HG02885 (cell line): ENCODE measurements around the gene TAPBPL.
"Not testable (repeated sequence)": the region's sequence is repeated elsewhere in the genome, so short reads cannot be mapped to it uniquely, and the experiment has no call there.

Experiments used
- ATAC-seq: cut with Tn5 transposase; IDR thresholded peaks from one replicate; pipeline ENCODE4 v1.9.1; 2021; ENCODE audit warnings: mild to moderate bottlenecking; ENCODE audit not compliant: unreplicated experiment, poor library complexity

Gene TAPBPL, protein sequence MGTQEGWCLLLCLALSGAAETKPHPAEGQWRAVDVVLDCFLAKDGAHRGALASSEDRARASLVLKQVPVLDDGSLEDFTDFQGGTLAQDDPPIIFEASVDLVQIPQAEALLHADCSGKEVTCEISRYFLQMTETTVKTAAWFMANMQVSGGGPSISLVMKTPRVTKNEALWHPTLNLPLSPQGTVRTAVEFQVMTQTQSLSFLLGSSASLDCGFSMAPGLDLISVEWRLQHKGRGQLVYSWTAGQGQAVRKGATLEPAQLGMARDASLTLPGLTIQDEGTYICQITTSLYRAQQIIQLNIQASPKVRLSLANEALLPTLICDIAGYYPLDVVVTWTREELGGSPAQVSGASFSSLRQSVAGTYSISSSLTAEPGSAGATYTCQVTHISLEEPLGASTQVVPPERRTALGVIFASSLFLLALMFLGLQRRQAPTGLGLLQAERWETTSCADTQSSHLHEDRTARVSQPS

GRCh38 chr12:6451348-6452244, at the start of gene TAPBPL:
Gene TAPBPL (plus strand): TSS chr12:6452042. CDS start chr12:6452249, 207 bp downstream.
- ATAC-seq: no peak

DNA sequence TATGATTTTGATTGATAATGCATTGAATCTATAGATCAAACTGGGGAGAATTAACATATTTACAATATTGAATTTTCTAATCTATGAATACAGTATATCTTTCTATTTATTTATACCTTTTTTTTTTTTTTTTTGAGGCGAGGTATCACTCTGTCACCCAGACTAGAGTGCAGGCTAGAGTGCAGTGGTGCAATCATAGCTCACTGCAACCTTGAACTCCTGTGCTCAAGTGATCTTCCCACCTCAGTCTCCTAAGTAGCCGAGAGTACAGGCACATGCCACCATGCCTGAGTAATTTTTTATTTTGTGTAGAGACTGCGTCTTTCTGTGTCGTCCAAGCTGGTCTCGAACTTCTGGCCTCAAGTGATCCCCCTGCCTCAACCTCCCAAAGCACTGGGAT, 47.5 kb upstream of the TAPBPL start:
- no peak for ATAC-seq

- ATAC-seq: no peak
These were observed 45.9 kb upstream of the TAPBPL start for GRCh38 chr12:6405963-6406362.

- no peak for ATAC-seq
These were observed 44.4 kb upstream of the TAPBPL start for GRCh38 chr12:6407236-6407954.

DNA sequence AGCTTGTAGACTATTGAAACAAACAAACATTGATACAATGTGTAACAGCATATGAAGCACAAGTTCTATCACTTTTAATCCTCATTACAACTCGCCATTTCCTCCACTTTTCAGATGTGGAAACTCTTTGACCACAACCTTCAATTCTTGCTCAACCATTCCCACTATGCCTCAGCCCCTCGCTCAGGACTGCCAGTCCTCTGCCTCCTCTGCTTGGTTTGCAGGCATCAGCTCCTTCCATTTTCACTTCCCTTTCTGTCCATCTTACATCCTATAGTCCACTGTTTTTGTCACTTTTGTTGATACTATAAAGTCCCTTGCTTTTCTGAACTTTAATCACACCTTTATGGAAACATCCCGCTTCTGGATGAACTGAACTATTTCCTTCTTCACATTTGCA, 35.2 kb upstream of the TAPBPL start:
- ATAC-seq: no peak

DNA sequence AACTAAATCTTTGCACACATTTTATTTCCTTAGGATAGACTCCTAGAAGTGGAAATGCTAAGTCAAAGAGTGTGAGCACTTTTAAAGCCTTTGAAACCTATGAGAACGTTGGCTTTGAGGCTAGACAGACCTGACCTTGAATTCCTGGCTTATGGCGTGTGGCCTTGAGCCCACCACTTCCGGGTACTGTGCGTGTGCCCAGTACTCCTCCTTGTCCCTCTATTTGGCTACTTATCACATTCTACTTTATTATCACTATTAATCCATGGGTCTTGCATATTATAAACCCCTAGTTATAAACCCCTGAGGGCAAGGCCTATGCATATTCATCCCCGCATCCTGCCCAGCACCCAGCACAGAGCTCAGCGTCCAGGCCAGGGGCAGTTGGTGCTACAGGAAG, 33.0 kb upstream of the TAPBPL start:
- ATAC-seq: no peak

- no peak for ATAC-seq
These were observed 31.5 kb upstream of the TAPBPL start for GRCh38 chr12:6420364-6420763.

- peak; percentile 46 for ATAC-seq
These were observed 28.4 kb upstream of the TAPBPL start for GRCh38 chr12:6423267-6424007.

DNA sequence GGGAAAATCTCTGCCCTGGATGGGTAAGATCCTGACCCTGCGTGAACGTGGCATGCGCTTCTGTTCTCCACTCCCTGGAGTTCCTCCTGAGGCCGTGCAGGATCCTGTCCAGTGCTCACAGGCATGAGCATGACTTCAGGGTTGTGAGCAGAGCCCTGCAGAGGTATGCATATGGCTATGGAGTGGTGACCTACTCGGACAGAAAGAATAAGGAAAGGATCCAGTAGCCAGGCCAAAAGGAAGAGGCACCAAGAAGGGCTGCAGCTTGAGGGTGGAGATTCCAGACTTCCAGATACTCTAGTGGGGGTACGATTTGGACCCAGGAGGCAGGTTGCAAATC, 27.9 kb upstream of the TAPBPL start:
- no peak for ATAC-seq

DNA sequence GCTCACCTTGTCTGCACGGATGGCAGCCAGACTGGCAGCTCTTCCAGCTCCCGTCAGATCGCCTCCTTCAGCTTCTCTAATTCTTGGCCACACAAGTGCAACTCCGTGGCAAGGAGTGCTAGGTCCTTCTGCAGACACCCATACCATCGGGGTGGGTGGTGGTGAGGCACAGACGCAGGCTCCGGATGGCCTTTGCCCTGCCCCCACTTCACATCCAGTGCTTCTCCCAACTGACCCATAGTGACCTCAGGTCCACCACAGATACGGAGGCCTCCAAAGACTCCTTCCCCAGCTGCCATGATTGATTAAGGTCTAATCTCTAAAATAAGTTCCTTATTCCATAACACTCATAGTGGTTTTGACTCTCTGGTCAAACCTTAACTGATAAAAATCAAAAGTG, 27.0 kb upstream of the TAPBPL start:
- ATAC-seq: no peak

DNA sequence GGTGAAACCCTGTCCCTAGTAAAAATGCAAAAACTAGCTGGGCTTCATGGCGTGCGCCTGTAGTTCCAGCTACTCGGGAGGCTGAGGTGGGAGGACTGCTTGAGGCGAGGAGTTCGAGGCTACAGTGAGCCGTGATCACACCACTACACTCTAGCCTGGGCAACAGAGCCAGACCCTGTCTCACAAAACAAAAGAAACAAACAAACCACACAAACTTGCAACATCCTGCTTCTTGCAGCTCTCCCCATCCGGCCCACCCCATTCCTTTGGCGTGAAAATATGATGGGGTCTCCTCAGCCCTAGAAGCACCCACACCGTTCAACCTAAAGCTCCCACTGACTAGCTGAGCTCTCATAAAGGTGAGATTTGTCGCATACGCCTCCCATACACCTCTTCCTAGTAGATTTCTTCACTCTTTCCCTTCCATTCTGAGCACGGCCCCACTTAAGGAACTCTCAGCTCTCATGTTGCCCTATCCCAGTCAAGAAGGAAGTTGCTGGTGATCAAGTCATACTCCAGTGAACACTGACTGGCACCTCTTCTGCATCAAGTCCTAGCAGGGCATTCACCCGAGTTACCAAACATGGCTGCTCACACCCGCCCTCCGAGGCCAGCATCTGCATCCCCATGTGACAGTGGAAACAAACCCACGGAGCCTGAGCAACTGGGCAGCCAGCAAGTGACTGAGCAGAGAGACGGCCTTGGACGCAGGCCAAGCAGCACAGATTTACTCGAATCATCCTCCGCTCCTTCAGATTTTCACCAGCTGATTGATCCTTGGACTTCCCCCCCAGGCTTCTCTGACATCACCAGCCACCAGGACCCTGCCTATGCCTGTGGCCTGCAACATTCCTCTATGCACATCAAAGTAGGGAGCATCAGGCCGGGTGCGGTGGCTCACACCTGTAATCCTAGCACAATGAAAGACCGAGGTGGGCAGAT, 26.0 kb upstream of the TAPBPL start:
- no peak for ATAC-seq

DNA sequence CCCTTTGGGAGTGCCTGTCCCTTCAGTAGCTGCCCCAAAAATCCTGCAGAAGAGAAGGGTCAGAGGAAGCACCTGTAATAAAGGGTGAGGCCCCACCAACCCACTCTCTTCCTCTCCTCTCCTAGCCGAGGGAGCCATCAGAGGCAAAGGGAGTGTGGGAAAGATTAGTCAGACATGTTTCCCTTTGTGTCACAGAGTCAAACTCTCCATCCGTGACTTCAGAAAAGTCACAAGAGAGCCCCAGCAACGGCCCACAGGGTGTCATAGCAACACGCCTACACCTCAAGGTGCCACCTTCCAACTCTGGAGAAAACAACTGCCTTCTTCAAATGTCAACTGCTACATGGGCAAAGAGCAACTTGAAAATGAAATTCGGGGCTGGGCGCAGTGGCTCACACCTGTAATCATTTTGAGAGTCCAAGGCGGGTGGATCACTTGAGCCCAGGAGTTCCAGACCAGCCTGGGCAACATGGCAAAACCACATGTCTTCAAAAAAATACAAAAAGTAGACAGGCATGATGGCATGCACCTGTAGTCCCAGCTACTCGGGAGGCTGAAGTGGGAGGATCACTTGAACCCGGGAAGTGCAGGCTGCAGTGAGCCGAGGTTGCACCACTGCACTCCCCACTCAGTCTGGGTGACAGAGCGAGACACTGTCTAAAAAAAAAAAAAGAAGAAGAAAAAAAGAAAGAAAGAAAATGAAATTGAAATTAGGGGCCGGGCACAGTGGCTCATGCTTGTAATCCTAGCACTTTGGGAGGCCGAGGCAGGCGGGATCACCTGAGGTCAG, 24.8 kb upstream of the TAPBPL start:
- peak; percentile 71 for ATAC-seq

GRCh38 chr12:6427796-6428195, 24.0 kb upstream of the TAPBPL start:
- ATAC-seq: not testable (repeated sequence)

GRCh38 chr12:6428326-6428725, 23.5 kb upstream of the TAPBPL start:
- ATAC-seq: no peak

DNA sequence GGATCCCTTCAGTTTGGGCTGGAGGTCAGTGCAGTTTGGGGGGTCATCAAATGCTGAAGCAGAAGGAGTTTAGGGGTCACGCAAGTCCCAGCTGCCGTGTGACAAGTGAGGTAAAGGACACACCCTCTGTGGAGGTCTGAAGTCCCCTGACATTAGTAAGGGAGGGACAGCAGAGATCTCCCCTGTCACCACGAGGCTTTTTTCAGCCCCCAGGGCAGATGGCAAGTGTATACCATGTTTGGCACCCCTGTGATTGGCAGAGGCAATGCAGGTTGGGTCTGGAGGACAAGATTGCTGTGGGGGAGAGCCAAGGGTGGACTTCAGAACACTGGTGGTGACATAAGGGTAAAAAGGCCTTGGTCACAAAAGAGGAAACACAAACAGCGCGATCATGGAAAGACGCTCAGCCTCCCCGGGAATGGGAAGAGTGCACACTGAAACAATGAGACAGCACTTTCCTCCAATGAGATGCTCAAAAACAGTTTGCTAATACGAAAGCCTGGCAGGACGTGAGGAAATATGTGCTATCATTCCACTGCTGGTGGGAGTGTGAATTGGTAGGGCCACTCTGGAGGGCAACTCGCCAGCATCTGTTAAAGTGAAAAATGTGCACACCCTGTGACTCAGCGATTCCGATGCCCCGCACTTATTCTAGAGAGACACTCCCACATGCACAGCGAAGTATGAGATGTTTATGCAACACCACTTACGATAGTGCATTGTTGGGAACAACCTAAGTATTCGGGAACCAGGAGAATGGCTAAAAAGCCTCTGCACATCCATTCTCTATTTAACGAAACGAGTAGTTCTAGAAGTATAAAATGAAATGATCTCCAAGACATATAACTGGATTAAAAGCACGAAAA, 21.5 kb upstream of the TAPBPL start:
- ATAC-seq: no peak

DNA sequence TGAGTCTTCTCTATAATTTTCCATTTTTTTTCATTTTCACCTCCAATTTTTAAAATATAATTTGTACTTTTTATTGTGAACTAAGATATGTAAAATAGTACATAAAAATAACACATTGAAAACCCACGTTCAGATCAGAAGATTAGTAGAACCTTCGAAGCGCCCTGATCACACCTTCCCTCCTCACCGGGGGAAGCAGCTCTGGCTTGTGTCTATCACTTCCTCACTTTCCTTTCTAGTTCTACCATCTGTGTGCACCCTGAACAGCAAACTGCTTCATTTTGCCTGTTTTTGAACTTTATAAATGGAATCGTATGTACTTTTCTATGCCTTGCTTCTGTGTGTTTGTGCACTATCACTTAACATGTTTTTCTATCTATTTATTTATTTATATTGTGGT, 18.9 kb upstream of the TAPBPL start:
- ATAC-seq: no peak
